Neural progenitor cell (in vitro differentiated cells): ENCODE data around the gene EYS. TPM values are rescaled to one million over a fixed set of nuclear protein-coding genes. Genes with fewer than 3 reads are reported as not detected.

Source experiments
- DNase-seq: peaks from one replicate; pipeline ENCODE4 v3.0.0-alpha.2; 2016; ENCODE audit warnings: low spot score
- H2AFZ ChIP-seq: fragments of 200-600 bp; sonication (generic); replicated peaks from 2 replicates; pipeline ENCODE4 v1.6.1; 2016; ENCODE audit warnings: antibody characterized with exemption
- H3F3A ChIP-seq: fragments of 200-600 bp; sonication (generic); 2 replicates; pipeline ENCODE4 v1.6.1; 2016; ENCODE audit warnings: antibody characterized with exemption, low read depth
- H3K27ac ChIP-seq: fragments of 200-600 bp; sonication (generic); 2 replicates; pipeline ENCODE4 v1.5.1; 2016; ENCODE audit warnings: mild to moderate bottlenecking
- H3K27me3 ChIP-seq: fragments of 200-600 bp; sonication (generic); 2 replicates; pipeline ENCODE4 v1.6.1; 2016; ENCODE audit warnings: mild to moderate bottlenecking, moderate library complexity
- H3K36me3 ChIP-seq: fragments of 200-600 bp; sonication (generic); 2 replicates; pipeline ENCODE4 v1.5.1; 2016
- H3K4me1 ChIP-seq: fragments of 200-600 bp; sonication (generic); 2 replicates; pipeline ENCODE4 v1.6.1; 2016; ENCODE audit warnings: mixed run types
- H3K4me2 ChIP-seq: fragments of 200-600 bp; sonication (generic); 2 replicates; pipeline ENCODE4 v1.6.1; 2016
- H3K4me3 ChIP-seq: fragments of 200-600 bp; sonication (generic); 2 replicates; pipeline ENCODE4 v1.5.1; 2016
- H3K79me2 ChIP-seq: fragments of 200-600 bp; sonication (generic); 2 replicates; pipeline ENCODE4 v1.6.1; 2016; ENCODE audit warnings: low read depth
- H3K9ac ChIP-seq: fragments of 200-600 bp; sonication (generic); 2 replicates; pipeline ENCODE4 v1.6.1; 2016
- H3K9me3 ChIP-seq: fragments of 200-600 bp; sonication (generic); 2 replicates; pipeline ENCODE4 v1.5.1; 2016; ENCODE audit warnings: low read depth
- H4K20me1 ChIP-seq: fragments of 200-600 bp; sonication (generic); 2 replicates; pipeline ENCODE4 v1.6.1; 2016; ENCODE audit warnings: low read depth
- H3K27ac Mint-ChIP-seq: 3 replicates; pipeline ENCODE4 v1.8.0; 2021; ENCODE audit warnings: mixed read lengths
- H3K27me3 Mint-ChIP-seq: 2 replicates; pipeline ENCODE4 v1.8.0; 2022; ENCODE audit warnings: low read depth, mild to moderate bottlenecking, inconsistent platforms, moderate library complexity, mixed read lengths; ENCODE audit not compliant: insufficient read depth
- H3K36me3 Mint-ChIP-seq: 3 replicates; pipeline ENCODE4 v1.8.0; 2021; ENCODE audit warnings: mixed read lengths
- H3K4me1 Mint-ChIP-seq: 3 replicates; pipeline ENCODE4 v1.8.0; 2021; ENCODE audit warnings: mixed read lengths
- H3K4me3 Mint-ChIP-seq: 3 replicates; pipeline ENCODE4 v1.8.0; 2021; ENCODE audit warnings: mild to moderate bottlenecking, moderate library complexity, mixed read lengths
- H3K9me3 Mint-ChIP-seq: 3 replicates; pipeline ENCODE4 v1.8.0; 2020; ENCODE audit warnings: mixed read lengths
- EZH2 ChIP-seq: fragments of 200-600 bp; sonication (generic); IDR thresholded peaks from 2 replicates; pipeline ENCODE4 v1.6.1; 2017; ENCODE audit warnings: antibody characterized with exemption, mild to moderate bottlenecking, moderate library complexity
- EZH2phosphoT487 ChIP-seq: fragments of 200-600 bp; sonication (generic); IDR thresholded peaks from 2 replicates; pipeline ENCODE4 v1.6.1; 2017; ENCODE audit warnings: antibody characterized with exemption
- total RNA-seq: library from RNA; depleted of rRNA; stranded (reverse); fragments of >200 nt; gene quantifications from 2 replicates; pipeline ENCODE4 v1.2.3, GENCODE V29; 2015; ENCODE audit warnings: low replicate concordance
- TF ChIP-seq, protein P1 (sequence below): fragments of 200-600 bp; sonication (generic); IDR thresholded peaks from 2 replicates; pipeline ENCODE4 v1.5.1; 2017; ENCODE audit warnings: antibody characterized with exemption, mild to moderate bottlenecking

The EYS gene
- total RNA-seq, 1 donor from 2014 or later: not detected

DNA sequence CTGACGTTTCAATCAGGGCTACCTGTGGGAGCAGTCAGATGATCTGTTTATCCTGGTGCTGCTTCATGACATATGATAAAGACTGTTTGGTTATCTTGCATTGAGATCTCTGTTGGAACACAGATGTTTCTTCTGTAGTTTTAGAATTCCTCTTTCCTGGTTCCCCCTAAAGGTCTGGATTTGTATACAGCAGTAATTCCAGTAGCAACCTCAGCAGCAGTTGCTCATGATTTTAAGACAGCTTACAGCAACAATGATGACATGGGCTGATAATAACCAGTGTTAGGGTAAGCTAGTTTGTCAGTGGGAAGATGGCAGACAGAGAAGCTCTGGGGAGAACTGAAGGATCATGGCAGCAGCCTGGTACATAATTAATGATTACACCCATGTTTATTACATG, 1632.0 kb downstream of the EYS start:
- peaks cover 8% of the 10 kb centered on the region for H3K27me3 ChIP-seq
- TF ChIP-seq EZH2phosphoT487: no peak
- TF ChIP-seq, protein P1, sequence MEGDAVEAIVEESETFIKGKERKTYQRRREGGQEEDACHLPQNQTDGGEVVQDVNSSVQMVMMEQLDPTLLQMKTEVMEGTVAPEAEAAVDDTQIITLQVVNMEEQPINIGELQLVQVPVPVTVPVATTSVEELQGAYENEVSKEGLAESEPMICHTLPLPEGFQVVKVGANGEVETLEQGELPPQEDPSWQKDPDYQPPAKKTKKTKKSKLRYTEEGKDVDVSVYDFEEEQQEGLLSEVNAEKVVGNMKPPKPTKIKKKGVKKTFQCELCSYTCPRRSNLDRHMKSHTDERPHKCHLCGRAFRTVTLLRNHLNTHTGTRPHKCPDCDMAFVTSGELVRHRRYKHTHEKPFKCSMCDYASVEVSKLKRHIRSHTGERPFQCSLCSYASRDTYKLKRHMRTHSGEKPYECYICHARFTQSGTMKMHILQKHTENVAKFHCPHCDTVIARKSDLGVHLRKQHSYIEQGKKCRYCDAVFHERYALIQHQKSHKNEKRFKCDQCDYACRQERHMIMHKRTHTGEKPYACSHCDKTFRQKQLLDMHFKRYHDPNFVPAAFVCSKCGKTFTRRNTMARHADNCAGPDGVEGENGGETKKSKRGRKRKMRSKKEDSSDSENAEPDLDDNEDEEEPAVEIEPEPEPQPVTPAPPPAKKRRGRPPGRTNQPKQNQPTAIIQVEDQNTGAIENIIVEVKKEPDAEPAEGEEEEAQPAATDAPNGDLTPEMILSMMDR: no peak
- TF ChIP-seq EZH2: no peak
- H3F3A ChIP-seq: no peaks in the 10 kb centered on the region
- H3K79me2 ChIP-seq: no peaks in the 10 kb centered on the region
- H3K9me3 Mint-ChIP-seq: no peaks in the 10 kb centered on the region
- H3K27ac ChIP-seq: no peak overlapping the region
- peaks cover 23% of the 10 kb centered on the region for H3K4me1 Mint-ChIP-seq
- H4K20me1 ChIP-seq: no peaks in the 10 kb centered on the region
- no peaks in the 10 kb centered on the region for H3K9me3 ChIP-seq
- peaks cover 14% of the 10 kb centered on the region for H3K4me1 ChIP-seq
- no peak overlapping the region for H3K9ac ChIP-seq
- H3K4me3 ChIP-seq: no peak overlapping the region
- H2AFZ ChIP-seq: no peak overlapping the region
- H3K27ac Mint-ChIP-seq: no peak overlapping the region
- DNase-seq: no peak
- no peaks in the 10 kb centered on the region for H3K36me3 ChIP-seq
- H3K27me3 Mint-ChIP-seq: peaks cover 2% of the 10 kb centered on the region
- no peaks in the 10 kb centered on the region for H3K36me3 Mint-ChIP-seq
- H3K4me3 Mint-ChIP-seq: no peak overlapping the region
- no peak overlapping the region for H3K4me2 ChIP-seq

DNA sequence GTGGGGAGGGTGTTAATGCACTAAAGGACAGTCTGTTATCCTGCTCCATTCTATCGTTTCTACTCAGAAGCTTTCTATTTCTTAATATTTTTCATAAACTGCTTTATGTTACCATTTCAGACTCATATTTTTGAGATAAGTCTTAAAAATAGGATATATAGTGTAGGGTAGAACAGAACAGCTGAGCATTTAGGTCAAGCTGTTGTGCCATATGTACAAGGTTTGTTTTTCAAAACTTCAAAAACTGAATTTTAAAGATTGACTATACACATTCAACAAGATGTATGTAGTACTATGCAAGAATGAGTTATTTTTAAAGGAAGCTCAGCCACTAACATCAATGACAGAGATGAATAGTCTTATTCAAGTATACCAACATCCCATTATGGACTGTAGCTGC, 1634.3 kb downstream of the EYS start:
- H3K27me3 Mint-ChIP-seq: no peaks in the 10 kb centered on the region
- Histone ChIP-seq H4K20me1 (no peaks in the 10 kb centered on the region), H3K27me3 (peaks cover 8% of the 10 kb centered on the region), H3K4me3 (no peak overlapping the region), H3K4me2 (no peak overlapping the region), H3K9me3 (no peaks in the 10 kb centered on the region), H3K9ac (no peak overlapping the region), H3K4me1 (peaks cover 5% of the 10 kb centered on the region), H3F3A (no peaks in the 10 kb centered on the region), H3K79me2 (no peaks in the 10 kb centered on the region), H2AFZ (no peak overlapping the region), H3K27ac (no peak overlapping the region), H3K36me3 (no peaks in the 10 kb centered on the region)
- no peak overlapping the region for H3K4me3 Mint-ChIP-seq
- no peak overlapping the region for H3K27ac Mint-ChIP-seq
- DNase-seq: no peak
- peaks cover 3% of the 10 kb centered on the region for H3K9me3 Mint-ChIP-seq
- no peaks in the 10 kb centered on the region for H3K36me3 Mint-ChIP-seq
- peaks cover 13% of the 10 kb centered on the region for H3K4me1 Mint-ChIP-seq
- no peak for TF ChIP-seq EZH2phosphoT487
- TF ChIP-seq, protein P1: no peak
- TF ChIP-seq EZH2: no peak

DNA sequence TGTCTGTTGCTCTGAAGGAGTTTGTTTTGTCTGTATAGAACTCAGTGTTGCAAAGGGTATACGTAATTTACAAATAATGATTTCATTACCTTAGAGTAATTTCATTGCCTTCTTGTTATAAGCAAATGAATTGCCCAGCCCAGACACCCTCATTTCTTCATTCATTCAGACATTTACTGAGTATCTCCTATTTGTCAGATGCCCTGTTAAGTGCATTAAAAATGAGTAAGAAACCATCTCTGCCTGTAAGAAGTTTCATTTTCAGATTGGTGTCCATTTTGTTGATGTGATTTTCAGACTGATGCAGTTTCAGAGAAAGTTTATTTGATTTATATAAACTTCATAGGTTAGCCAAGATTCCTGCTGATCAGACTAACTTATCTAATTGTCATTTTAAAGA, 1642.1 kb downstream of the EYS start:
- no peaks in the 10 kb centered on the region for H3K9me3 ChIP-seq
- TF ChIP-seq EZH2phosphoT487: no peak
- TF ChIP-seq, protein P1: no peak
- no peak for TF ChIP-seq EZH2
- no peaks in the 10 kb centered on the region for H3K4me1 Mint-ChIP-seq
- no peaks in the 10 kb centered on the region for H3K4me1 ChIP-seq
- no peak overlapping the region for H3K27ac ChIP-seq
- no peak overlapping the region for H2AFZ ChIP-seq
- no peaks in the 10 kb centered on the region for H3K27me3 Mint-ChIP-seq
- H3K27me3 ChIP-seq: no peaks in the 10 kb centered on the region
- no peak overlapping the region for H3K27ac Mint-ChIP-seq
- H3F3A ChIP-seq: no peaks in the 10 kb centered on the region
- H3K9ac ChIP-seq: no peak overlapping the region
- H4K20me1 ChIP-seq: no peaks in the 10 kb centered on the region
- H3K79me2 ChIP-seq: no peaks in the 10 kb centered on the region
- no peak overlapping the region for H3K4me3 Mint-ChIP-seq
- H3K4me2 ChIP-seq: no peak overlapping the region
- no peaks in the 10 kb centered on the region for H3K36me3 ChIP-seq
- no peak for DNase-seq
- no peaks in the 10 kb centered on the region for H3K36me3 Mint-ChIP-seq
- H3K4me3 ChIP-seq: no peak overlapping the region
- H3K9me3 Mint-ChIP-seq: peaks cover 3% of the 10 kb centered on the region
